Fibroblast of mammary gland (primary cell): ENCODE data around the gene GRIK2.
A peak's percentile ranks its signal among the peaks of the same experiment; 100 is the strongest.

Experiments
- DNase-seq: peaks from one replicate; pipeline ENCODE4 v3.0.0-alpha.2; 2010; ENCODE audit warnings: low read depth
- H3K4me3 ChIP-seq: 2 replicates; pipeline ENCODE4 v1.5.1; 2011; ENCODE audit warnings: low read depth, mild to moderate bottlenecking, low read length, moderate library complexity; ENCODE audit not compliant: control insufficient read depth
- CTCF ChIP-seq: conservative IDR thresholded peaks from 2 replicates; pipeline ENCODE4 v1.5.1; 2011; ENCODE audit warnings: low read depth, low read length, inconsistent platforms; ENCODE audit not compliant: control insufficient read depth, insufficient read depth

GRIK2 gene

DNA sequence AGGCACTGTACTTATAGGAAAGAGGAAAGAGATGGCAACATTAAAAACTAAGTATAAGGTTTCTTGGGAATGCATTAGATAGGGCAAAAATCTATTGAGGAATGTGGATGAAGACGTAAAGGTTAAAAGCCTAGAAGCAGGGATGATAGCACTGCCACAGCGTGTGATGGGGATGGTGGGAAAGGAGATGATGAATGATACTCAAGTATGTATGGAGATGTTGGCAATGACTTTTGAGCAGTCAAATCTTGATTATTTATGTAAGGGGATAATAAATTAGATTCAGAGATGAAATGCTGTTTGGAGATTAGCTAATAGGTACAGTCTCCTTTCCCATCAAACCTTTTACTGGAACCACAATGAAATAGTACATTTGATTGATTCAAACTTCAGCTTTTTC is 432.8 kb downstream of the GRIK2 start:
- no peak overlapping the region for H3K4me3 ChIP-seq
- no peak for DNase-seq

GRCh38 chr6:101826678-101827077 is 433.2 kb downstream of the GRIK2 start:
- TF ChIP-seq CTCF, result no peak
- no peak overlapping the region for H3K4me3 ChIP-seq
- DNase-seq, result no peak

More for the DNA sequence above, 432.8 kb downstream of the GRIK2 start:
- no peak for TF ChIP-seq CTCF

GRCh38 chr6:101830501-101831031 is 437.1 kb downstream of the GRIK2 start:
- DNase-seq, result peak; percentile 28
- H3K4me3 ChIP-seq, result no peak overlapping the region
- no peak for TF ChIP-seq CTCF

DNA sequence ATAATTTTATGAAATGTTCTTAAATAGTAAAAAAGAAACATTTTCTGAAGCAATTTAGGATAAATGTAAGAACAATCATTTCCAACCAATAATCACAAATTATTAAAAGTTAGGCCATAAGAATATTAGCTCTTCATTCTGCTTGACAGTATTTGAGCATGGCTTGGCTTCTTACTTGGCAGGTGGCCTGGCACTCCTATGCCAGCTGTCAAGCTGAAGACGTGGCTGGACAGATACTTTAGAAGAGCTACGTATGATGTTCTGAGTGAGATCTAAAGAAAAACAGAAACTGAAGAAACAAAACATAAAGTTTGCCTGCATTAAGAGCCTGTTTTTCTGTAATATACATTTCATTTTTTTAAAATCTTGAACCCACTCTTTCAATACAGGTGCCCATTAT is 438.9 kb downstream of the GRIK2 start:
- no peak for DNase-seq
- no peak overlapping the region for H3K4me3 ChIP-seq
- TF ChIP-seq CTCF, result no peak

- no peak for DNase-seq
- no peak overlapping the region for H3K4me3 ChIP-seq
- no peak for TF ChIP-seq CTCF
Measured at GRCh38 chr6:101840100-101840499, 446.6 kb downstream of the GRIK2 start.

GRCh38 chr6:101845172-101845571 is 451.7 kb downstream of the GRIK2 start:
- TF ChIP-seq CTCF, result no peak
- H3K4me3 ChIP-seq, result no peak overlapping the region
- DNase-seq, result no peak

DNA sequence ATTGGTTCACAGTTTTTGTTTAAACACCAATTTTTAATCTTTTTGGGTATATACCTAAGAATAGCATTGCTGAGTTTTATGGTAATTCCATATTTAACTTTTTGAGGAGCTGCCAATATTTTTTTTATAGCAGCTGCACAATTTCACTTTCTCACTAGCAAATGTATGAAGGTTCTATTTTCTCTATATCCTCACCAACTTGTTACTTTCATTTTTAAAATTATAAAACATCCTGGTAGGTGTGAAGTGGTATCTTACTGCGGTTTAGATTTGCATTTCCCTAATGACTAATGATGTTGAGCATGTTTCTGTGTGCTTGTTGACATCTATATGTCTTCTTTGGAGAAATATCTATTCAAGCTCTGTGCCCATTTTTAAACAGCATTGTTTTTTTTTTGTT is 452.1 kb downstream of the GRIK2 start:
- DNase-seq, result no peak
- no peak for TF ChIP-seq CTCF

More for the DNA sequence above, 452.1 kb downstream of the GRIK2 start:
- no peak overlapping the region for H3K4me3 ChIP-seq
